H1 (cell line): ENCODE results near the gene PIGK. TPM values are rescaled to one million over a fixed set of nuclear protein-coding genes. Genes with fewer than 3 reads are reported as not detected.

Experiments used
- CTCF ChIA-PET: fragments of 300-600 bp; sonication (Branson Sonifier 250); formaldehyde crosslinking; loops from one replicate; lab custom pipeline; 2021; ENCODE audit not compliant: partially characterized antibody; lab: Charles Lee
- POLR2A ChIA-PET: fragments of 300-600 bp; sonication (Branson Sonifier 250); formaldehyde crosslinking; loops from one replicate; lab custom pipeline; 2021; ENCODE audit warnings: inconsistent platforms; ENCODE audit not compliant: partially characterized antibody; lab: Charles Lee
- DNase-seq, 2 experiments: peaks; one replicate each; pipeline versions ENCODE4 v3.0.0 to v3.0.0-alpha.2; 2010 to 2022; ENCODE audit warnings: low spot score in 2 of 2, low read depth in 1 of 2, mixed read lengths in 1 of 2
- FAIRE-seq: peaks from 2 replicates; lab custom pipeline; 2011; peaks lifted over from hg19 to GRCh38; lab: Jason Lieb, UNC
- H2AFZ ChIP-seq: 2 replicates; pipeline ENCODE4 v1.8.1; 2012; ENCODE audit warnings: low read length, inconsistent platforms
- H2AK5ac ChIP-seq: 2 replicates; pipeline ENCODE4 v1.6.1; 2013; ENCODE audit warnings: low read depth, low read length
- H2BK120ac ChIP-seq: replicated peaks from 2 replicates; pipeline ENCODE3; 2013; ENCODE audit warnings: low read depth, low read length, inconsistent platforms
- H2BK12ac ChIP-seq: 2 replicates; pipeline ENCODE4 v1.6.1; 2013; ENCODE audit warnings: low read depth, low read length
- H2BK15ac ChIP-seq: 2 replicates; pipeline ENCODE4 v1.6.1; 2013; ENCODE audit warnings: low read length
- H2BK20ac ChIP-seq: 2 replicates; pipeline ENCODE4 v1.6.1; 2013; ENCODE audit warnings: low read length
- H2BK5ac ChIP-seq: 2 replicates; pipeline ENCODE4 v1.6.1; 2013; ENCODE audit warnings: low read depth, low read length
- H3K14ac ChIP-seq: 2 replicates; pipeline ENCODE4 v1.6.1; 2013; ENCODE audit warnings: inconsistent platforms; ENCODE audit not compliant: insufficient read length
- H3K18ac ChIP-seq: 2 replicates; pipeline ENCODE4 v1.6.1; 2013; ENCODE audit warnings: low read length; ENCODE audit errors: extremely low read depth
- H3K23ac ChIP-seq: 2 replicates; pipeline ENCODE4 v1.6.1; 2013; ENCODE audit warnings: inconsistent platforms; ENCODE audit not compliant: insufficient read length
- H3K23me2 ChIP-seq: 2 replicates; pipeline ENCODE4 v1.6.1; 2013; ENCODE audit warnings: low read depth, low read length
- H3K27ac ChIP-seq: 2 replicates; pipeline ENCODE4 v1.6.1; 2011; ENCODE audit warnings: low read depth, low read length, inconsistent platforms
- H3K27me3 ChIP-seq, 4 experiments: replicated peaks in 1 of 4; 1 replicate in 1 of 4; 2 replicates in 3 of 4; pipeline versions ENCODE4 v1.6.1 to v1.8.1; 2011 to 2013; ENCODE audit warnings: low read length in 3 of 4, mild to moderate bottlenecking in 3 of 4, inconsistent platforms in 2 of 4, mixed read lengths in 2 of 4, moderate library complexity in 1 of 4; ENCODE audit not compliant: control insufficient read depth in 3 of 4, insufficient read depth in 3 of 4; ENCODE audit errors: extremely low read depth in 1 of 4
- H3K36me3 ChIP-seq, 4 experiments: 2 replicates each; pipeline versions ENCODE4 v1.6.1 to v1.8.1; 2011 to 2013; ENCODE audit warnings: mild to moderate bottlenecking in 4 of 4, low read length in 3 of 4, moderate library complexity in 2 of 4, control low read depth in 1 of 4, inconsistent platforms in 1 of 4; ENCODE audit not compliant: insufficient read depth in 4 of 4, control insufficient read depth in 2 of 4
- H3K4ac ChIP-seq: replicated peaks from 2 replicates; pipeline ENCODE3; 2013; ENCODE audit warnings: low read length, low read depth, mixed read lengths, inconsistent platforms; ENCODE audit not compliant: insufficient read length
- H3K4me1 ChIP-seq, 4 experiments: replicated peaks in 1 of 4; 1 replicate in 1 of 4; 2 replicates in 3 of 4; pipeline versions ENCODE4 v1.6.1 to v1.8.1; 2011 to 2013; ENCODE audit warnings: low read length in 3 of 4, inconsistent platforms in 2 of 4, mixed read lengths in 1 of 4; ENCODE audit not compliant: insufficient read depth in 4 of 4, control insufficient read depth in 3 of 4
- H3K4me2 ChIP-seq, 2 experiments: 2 replicates each; pipeline versions ENCODE4 v1.6.1 to v1.8.1; 2011 to 2013; ENCODE audit warnings: low read depth in 2 of 2, low read length in 2 of 2, control low read depth in 1 of 2, inconsistent platforms in 1 of 2, mild to moderate bottlenecking in 1 of 2; ENCODE audit not compliant: insufficient read depth in 1 of 2
- H3K4me3 ChIP-seq, 4 experiments: fragments of 200-600, 300-600 bp in 1 of 4; sonication (generic), shearing (Covaris generic), sonication (Bioruptor Twin) in 1 of 4; 2 replicates each; pipeline versions ENCODE4 v1.5.1 to v1.8.1; 2011 to 2016; ENCODE audit warnings: low read length in 4 of 4, low read depth in 3 of 4, control low read depth in 2 of 4, inconsistent platforms in 2 of 4, mild to moderate bottlenecking in 2 of 4, mixed read lengths in 1 of 4, moderate library complexity in 1 of 4; ENCODE audit not compliant: insufficient read depth in 2 of 4; ENCODE audit errors: extremely low read depth in 1 of 4
- H3K56ac ChIP-seq: replicated peaks from 2 replicates; pipeline ENCODE3; 2013; ENCODE audit warnings: low read depth, mild to moderate bottlenecking, mixed read lengths, low read length, inconsistent platforms; ENCODE audit not compliant: insufficient read length
- H3K79me1 ChIP-seq: 2 replicates; pipeline ENCODE4 v1.6.1; 2013; ENCODE audit warnings: low read depth, low read length, control low read depth
- H3K79me2 ChIP-seq, 2 experiments: 2 replicates each; pipeline versions ENCODE4 v1.6.1 to v1.8.1; 2012 to 2013; ENCODE audit warnings: low read length in 2 of 2, mild to moderate bottlenecking in 2 of 2, inconsistent platforms in 1 of 2; ENCODE audit not compliant: insufficient read depth in 2 of 2, control insufficient read depth in 1 of 2
- H3K9ac ChIP-seq, 4 experiments: replicated peaks in 1 of 4; 1 replicate in 1 of 4; 2 replicates in 3 of 4; pipeline versions ENCODE4 v1.6.1 to v1.8.1; 2011 to 2013; ENCODE audit warnings: low read depth in 3 of 4, low read length in 3 of 4, control low read depth in 2 of 4, mild to moderate bottlenecking in 2 of 4, moderate library complexity in 2 of 4, inconsistent platforms in 1 of 4; ENCODE audit errors: extremely low read depth in 1 of 4
- H3K9me3 ChIP-seq, 2 experiments: 2 replicates each; pipeline versions ENCODE4 v1.6.1 to v1.8.1; 2012 to 2013; ENCODE audit warnings: mild to moderate bottlenecking in 2 of 2, moderate library complexity in 2 of 2, control low read depth in 1 of 2, inconsistent platforms in 1 of 2, low read depth in 1 of 2, low read length in 1 of 2, mixed read lengths in 1 of 2; ENCODE audit not compliant: insufficient read depth in 2 of 2
- H4K20me1 ChIP-seq, 2 experiments: replicated peaks in 1 of 2; 2 replicates each; pipeline versions ENCODE3 to v1.8.1; 2011 to 2013; ENCODE audit warnings: inconsistent platforms in 2 of 2, low read length in 2 of 2, mild to moderate bottlenecking in 1 of 2; ENCODE audit not compliant: insufficient read depth in 2 of 2, control insufficient read depth in 1 of 2
- H4K5ac ChIP-seq: 2 replicates; pipeline ENCODE4 v1.6.1; 2013; ENCODE audit warnings: low read length, low read depth, mixed read lengths, inconsistent platforms; ENCODE audit not compliant: insufficient read length
- H4K8ac ChIP-seq: 2 replicates; pipeline ENCODE4 v1.8.0; 2013; ENCODE audit warnings: mild to moderate bottlenecking, moderate library complexity, low read length, inconsistent platforms; ENCODE audit not compliant: insufficient read depth; ENCODE audit errors: extremely low read depth
- H4K91ac ChIP-seq: replicated peaks from 2 replicates; pipeline ENCODE3; 2013; ENCODE audit warnings: low read length, mixed read lengths, inconsistent platforms; ENCODE audit not compliant: insufficient read length
- CTBP2 ChIP-seq: IDR thresholded peaks from 2 replicates; pipeline ENCODE4 v1.7.0; 2011; ENCODE audit warnings: borderline replicate concordance, mild to moderate bottlenecking, moderate library complexity, mixed read lengths, low read length; ENCODE audit not compliant: insufficient read depth, insufficient read length
- WGBS, 2 experiments: shearing (Covaris generic) in 1 of 2; methylation state at CpG; one replicate each; pipeline versions ENCODE4 v1.1.6 to v1.1.7; 2013 to 2015; ENCODE audit warnings: low lambda C conversion rate in 2 of 2, mixed read lengths in 2 of 2, inconsistent platforms in 1 of 2, low coverage in 1 of 2, missing lambda C conversion rate in 1 of 2; ENCODE audit not compliant: insufficient replicate concordance in 2 of 2, insufficient coverage in 1 of 2, insufficient read length in 1 of 2; ENCODE audit errors: extremely low coverage in 1 of 2, missing lambda C conversion rate in 1 of 2; 5-methylcytosine and 5-hydroxymethylcytosine counted together
- polyA plus RNA-seq, 7 experiments: library from polyadenylated mRNA; depleted of rRNA in 3 of 7; stranded (reverse) in 5 of 7; unstranded in 2 of 7; fragments of >200 nt in 5 of 7; fragments of 200-250 nt in 2 of 7; gene quantifications; 1 replicate in 5 of 7; 2 replicates in 1 of 7; 4 replicates in 1 of 7; pipeline versions ENCODE4 v1.2.1 to v1.2.3, GENCODE V29; 2011 to 2013; ENCODE audit warnings: missing spikeins in 2 of 7, mixed read lengths in 2 of 7
- total RNA-seq: library from RNA; stranded (reverse); fragmentation: NEBNext Ultra II Directional; extraction: Animal tissue kit (Norgen Biotek cat#: 25700); gene quantifications from 2 replicates; pipeline ENCODE4 v1.2.1, GENCODE V29; 2021

Gene PIGK
- total and polyA plus RNA-seq, 2 of the 8 experiments (the other 6 are each of a cell fraction or from before 2014, with no cell fraction given): 5.6 to 23.2 TPM

DNA sequence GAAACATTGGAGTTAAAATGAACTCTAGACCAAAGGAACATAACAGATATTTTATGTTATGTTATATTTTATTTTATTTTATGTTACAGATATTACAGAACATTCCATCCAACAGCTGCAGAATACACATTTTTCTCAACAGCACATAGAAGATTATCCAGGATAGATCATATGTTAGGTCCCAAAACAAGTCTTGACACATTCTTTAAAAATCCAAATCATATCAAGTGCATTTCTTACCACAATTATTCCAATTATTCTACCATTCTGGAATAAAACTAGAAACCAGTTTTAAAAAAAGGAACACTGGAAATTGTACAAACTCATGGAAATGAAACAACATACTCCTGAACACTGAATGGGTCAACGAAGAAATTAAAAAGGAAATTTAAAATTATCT, 30.9 kb upstream of the PIGK start:
- H3K79me2 ChIP-seq: no peaks in the 10 kb centered on the region
- no peak overlapping the region for H2AK5ac ChIP-seq
- H3K14ac ChIP-seq: no peak overlapping the region
- H3K56ac ChIP-seq: no peak overlapping the region
- H2BK20ac ChIP-seq: no peak overlapping the region
- no peak overlapping the region for H3K4me3 ChIP-seq
- FAIRE-seq (no peak), DNase-seq (no peak)
- no peak overlapping the region for H3K9ac ChIP-seq
- no peak overlapping the region for H2BK120ac ChIP-seq
- ChIA-PET POLR2A (no interaction called here), CTCF (no interaction called here)
- H3K23me2 ChIP-seq: no peaks in the 10 kb centered on the region
- no peaks in the 10 kb centered on the region for H3K79me1 ChIP-seq
- H3K4me1 ChIP-seq: no peaks in the 10 kb centered on the region
- WGBS, 2 experiments: 78% methylated on average over 1 of the region's 1 CpG; no CpG with 5 or more reads in 1 of the 2 experiments
- H4K8ac ChIP-seq: no peak overlapping the region
- no peaks in the 10 kb centered on the region for H3K27me3 ChIP-seq
- H3K36me3 ChIP-seq: no peaks in the 10 kb centered on the region
- H3K4ac ChIP-seq: no peak overlapping the region
- no peak overlapping the region for H3K18ac ChIP-seq
- no peak overlapping the region for H2AFZ ChIP-seq
- H4K20me1 ChIP-seq: no peaks in the 10 kb centered on the region
- H2BK12ac ChIP-seq: no peak overlapping the region
- H2BK5ac ChIP-seq: no peak overlapping the region
- no peak overlapping the region for H3K27ac ChIP-seq
- H3K9me3 ChIP-seq: 0 out of 4 replicates have a peak, but pooled peaks cover 4 to 6% of the 10 kb centered on the region in 2 experiments
- H3K4me2 ChIP-seq: no peak overlapping the region
- no peak overlapping the region for H4K5ac ChIP-seq
- no peak overlapping the region for H2BK15ac ChIP-seq
- H3K23ac ChIP-seq: no peak overlapping the region
- no peak for TF ChIP-seq CTBP2
- H4K91ac ChIP-seq: no peak overlapping the region
